ENCODE data around the gene RPA1. TPM values are rescaled to one million over a fixed set of nuclear protein-coding genes. Genes with fewer than 3 reads are reported as not detected.

RPA1 gene
- polyA plus RNA-seq, 1 experiment = 67.9 TPM

- H3K4me3 ChIP-seq (ENCODE audit: low read depth, low read length) = no peak overlapping the region
- ChIA-PET CTCF (interaction anchor here (1.5 kb wide), 1 partner anchor 109 kb away, joined by 8 read pairs; no protein-coding TSS in a partner anchor), POLR2A (no interaction called here)
- no peak for TF ChIP-seq CTCF (IDR thresholded peaks at IDR 0.05; ENCODE audit: insufficient read depth, low read depth, low read length)
- H3K36me3 ChIP-seq (ENCODE audit: control insufficient read depth, insufficient read depth, low read length) = no peaks in the 10 kb centered on the region
- H3K27me3 ChIP-seq (ENCODE audit: control insufficient read depth, insufficient read depth, low read length) = peaks cover 14% of the 10 kb centered on the region
- no peak for DNase-seq (ENCODE audit: low read depth)
Observed at GRCh38 chr17:1916963-1917715, 87.3 kb downstream of the RPA1 start.

GRCh38 chr17:1918346-1919162 is 88.7 kb downstream of the RPA1 start:
- DNase-seq (ENCODE audit: low read depth) = no peak
- ChIA-PET POLR2A (no interaction called here), CTCF (interaction anchor here (0.6 kb wide), 1 partner anchor 55 kb away, joined by 3 read pairs; no protein-coding TSS in a partner anchor)
- Histone ChIP-seq H3K4me3 (ENCODE audit: low read depth, low read length) (no peak overlapping the region), H3K27me3 (ENCODE audit: control insufficient read depth, insufficient read depth, low read length) (peaks cover 10% of the 10 kb centered on the region), H3K36me3 (ENCODE audit: control insufficient read depth, insufficient read depth, low read length) (no peaks in the 10 kb centered on the region)
- TF ChIP-seq CTCF (IDR thresholded peaks at IDR 0.05; ENCODE audit: insufficient read depth, low read depth, low read length) = no peak

GRCh38 chr17:1919201-1919600 is 89.4 kb downstream of the RPA1 start:
- ChIA-PET POLR2A (no interaction called here), CTCF (interaction anchor here (0.7 to 1.3 kb wide), 3 partner anchors 13 to 106 kb away, joined by 3 to 5 read pairs (median 3); partner anchors contain the start of gene RTN4RL1)
- Histone ChIP-seq H3K36me3 (ENCODE audit: control insufficient read depth, insufficient read depth, low read length) (no peaks in the 10 kb centered on the region), H3K4me3 (ENCODE audit: low read depth, low read length) (no peak overlapping the region), H3K27me3 (ENCODE audit: control insufficient read depth, insufficient read depth, low read length) (peaks cover 7% of the 10 kb centered on the region)
- no peak for DNase-seq (ENCODE audit: low read depth)
- TF ChIP-seq CTCF (IDR thresholded peaks at IDR 0.05; ENCODE audit: insufficient read depth, low read depth, low read length) = no peak

GRCh38 chr17:1920948-1921351 is 91.1 kb downstream of the RPA1 start:
- POLR2A ChIA-PET = no interaction called here
- CTCF ChIA-PET = interaction anchor here (1.2 kb wide), 1 partner anchor 12 kb away, joined by 3 read pairs; no protein-coding TSS in a partner anchor

More at GRCh38 chr17:1920948-1921351, 91.1 kb downstream of the RPA1 start:
- no peaks in the 10 kb centered on the region for H3K36me3 ChIP-seq (ENCODE audit: control insufficient read depth, insufficient read depth, low read length)
- no peak for DNase-seq (ENCODE audit: low read depth)
- H3K4me3 ChIP-seq (ENCODE audit: low read depth, low read length) = no peak overlapping the region
- TF ChIP-seq CTCF (IDR thresholded peaks at IDR 0.05; ENCODE audit: insufficient read depth, low read depth, low read length) = no peak
- peaks cover 5% of the 10 kb centered on the region; the same call in 1 of the 2 replicates for H3K27me3 ChIP-seq (ENCODE audit: control insufficient read depth, insufficient read depth, low read length)

Data from BJ (cell line).